ENCODE results near the gene MKS1. TPM values are rescaled to one million over a fixed set of nuclear protein-coding genes. Genes with fewer than 3 reads are reported as not detected.

Gene MKS1
- total RNA-seq, 4 donors from 2014 or later: 11.6 to 24.1 (median 15.2) TPM

DNA sequence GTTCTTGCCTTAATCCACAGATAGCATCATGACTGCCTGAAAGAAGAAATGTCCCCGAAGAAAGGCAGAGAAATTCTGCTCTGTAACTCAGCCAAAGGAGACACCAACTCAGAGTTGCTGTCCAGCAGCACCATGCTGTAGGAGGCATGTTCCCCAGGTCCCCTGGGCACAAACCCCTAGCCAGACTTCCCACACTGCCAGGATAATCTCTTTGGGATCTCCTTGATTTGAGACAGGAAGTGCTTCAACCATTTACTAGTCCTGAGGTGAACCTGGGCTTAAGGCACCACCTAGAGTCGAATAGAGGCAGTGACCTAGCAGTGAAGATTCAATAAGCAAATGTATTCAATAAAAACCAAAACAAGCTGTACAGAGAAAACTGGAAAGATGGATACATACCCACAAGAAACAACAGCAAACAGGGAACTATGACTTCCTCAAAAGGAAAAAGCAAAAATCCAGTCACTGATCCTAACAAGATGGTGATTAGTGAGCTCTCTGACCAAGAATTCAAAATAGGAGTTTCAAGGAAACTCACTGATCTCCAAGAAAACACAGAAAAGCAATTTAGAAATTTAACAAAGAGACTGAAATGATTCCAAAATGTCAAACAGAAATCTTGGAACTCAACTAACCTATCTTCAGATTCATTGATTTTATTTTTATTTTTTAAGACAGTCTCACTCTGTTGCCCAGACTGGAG, 46.5 kb downstream of the MKS1 start:
- intact Hi-C loops (cut with DNase I): no loop called here
- no peaks in the 10 kb centered on the region for H3K4me1 ChIP-seq
- DNase-seq: no peak
- H3K27me3 ChIP-seq: no peaks in the 10 kb centered on the region
- no peaks in the 10 kb centered on the region for H3K36me3 ChIP-seq
- H3K9me3 ChIP-seq: no peaks in the 10 kb centered on the region
- H3K27ac ChIP-seq: no peak overlapping the region
- H3K4me3 ChIP-seq (replicated peaks in 1 of 3): no peak overlapping the region
- TF ChIP-seq CTCF (IDR thresholded peaks at IDR 0.05) (peak in 4 of 6 experiments; percentile 19 to 36 (median 28)), POLR2A (IDR thresholded peaks at IDR 0.05) (no peak)
- 22 to 38% methylated on average over 2 of the region's 2 CpGs for WGBS, 2 donors

DNA sequence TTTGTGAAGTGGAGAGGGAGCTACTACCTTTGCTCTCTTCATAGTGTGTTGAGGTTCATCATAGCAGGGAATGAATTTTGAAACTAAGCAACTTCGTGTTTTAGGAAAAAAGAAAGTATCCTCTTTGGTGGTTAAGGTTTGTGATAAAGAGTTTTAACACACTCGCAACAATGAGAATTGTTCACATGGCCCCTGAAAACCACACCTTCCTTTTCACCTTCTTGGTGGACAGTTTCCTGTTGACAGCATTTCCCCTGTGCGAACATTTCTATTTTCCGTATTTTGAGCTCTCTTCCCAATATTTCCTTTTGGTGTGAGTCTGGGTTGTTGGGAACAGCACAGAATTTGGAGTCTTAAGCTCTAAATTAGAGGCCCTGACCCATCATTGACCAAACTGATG, 48.4 kb downstream of the MKS1 start:
- Histone ChIP-seq H3K4me1 (no peaks in the 10 kb centered on the region), H3K27ac (no peak overlapping the region), H3K4me3 (replicated peaks in 1 of 3) (no peak overlapping the region), H3K9me3 (no peaks in the 10 kb centered on the region), H3K27me3 (no peaks in the 10 kb centered on the region), H3K36me3 (no peaks in the 10 kb centered on the region)
- 60 to 63% methylated on average over 4 of the region's 4 CpGs for WGBS, 2 donors
- intact Hi-C loops (cut with DNase I): no loop called here
- DNase-seq: no peak
- TF ChIP-seq POLR2A (IDR thresholded peaks at IDR 0.05) (no peak), CTCF (IDR thresholded peaks at IDR 0.05) (no peak)

DNA sequence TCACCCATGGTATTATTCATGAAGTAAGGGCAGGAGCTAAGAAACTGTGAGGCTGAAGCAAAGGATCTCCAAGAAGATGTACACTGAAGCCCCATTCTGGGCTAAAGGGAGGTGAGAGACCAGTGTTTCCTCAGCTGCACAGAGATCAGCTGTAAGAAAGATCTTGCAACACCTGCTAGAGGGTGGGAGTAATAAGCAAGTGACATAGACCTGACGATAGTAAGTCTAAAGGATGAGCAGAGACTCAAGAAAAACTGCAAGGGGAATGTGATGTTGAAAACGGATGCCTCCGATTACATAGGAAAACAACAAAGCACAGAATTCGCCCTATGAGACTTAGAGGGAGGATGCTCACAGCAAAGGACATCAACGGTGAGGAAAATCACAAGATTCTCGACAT, 52.4 kb downstream of the MKS1 start, which contains the start of gene OR4D2:
Gene OR4D2 (plus strand): TSS at position 301 of the 400 bp plus-strand sequence. CDS start 2,674 bp downstream, outside the sequence.
- H3K27me3 ChIP-seq: no peaks in the 10 kb centered on the region
- TF ChIP-seq CTCF (IDR thresholded peaks at IDR 0.05): no peak
- TF ChIP-seq POLR2A (IDR thresholded peaks at IDR 0.05): no peak
- H3K36me3 ChIP-seq: no peaks in the 10 kb centered on the region
- no peaks in the 10 kb centered on the region for H3K9me3 ChIP-seq
- H3K27ac ChIP-seq: no peak within 1 kb of the TSS
- WGBS, 2 donors: 60 to 62% methylated on average over 6 of the region's 6 CpGs
- no peak for DNase-seq
- H3K4me3 ChIP-seq (replicated peaks in 1 of 3): no peak within 1 kb of the TSS
- intact Hi-C loops (cut with DNase I): no loop called here
- H3K4me1 ChIP-seq: no peaks in the 10 kb centered on the region

GRCh38 chr17:58165981-58166380, 53.1 kb downstream of the MKS1 start:
- no peak for DNase-seq
- Histone ChIP-seq H3K27ac (no peak overlapping the region), H3K9me3 (no peaks in the 10 kb centered on the region), H3K27me3 (no peaks in the 10 kb centered on the region), H3K36me3 (no peaks in the 10 kb centered on the region), H3K4me1 (no peaks in the 10 kb centered on the region), H3K4me3 (replicated peaks in 1 of 3) (no peak overlapping the region)
- intact Hi-C loops (cut with DNase I): no loop called here
- TF ChIP-seq POLR2A (IDR thresholded peaks at IDR 0.05) (no peak), CTCF (IDR thresholded peaks at IDR 0.05) (no peak)
- WGBS, 2 donors: 9 to 30% methylated on average over 2 of the region's 2 CpGs

- no peaks in the 10 kb centered on the region for H3K9me3 ChIP-seq
- peaks cover 7 to 8% of the 10 kb centered on the region in 2 donors for H3K4me1 ChIP-seq
- H3K4me3 ChIP-seq (replicated peaks in 1 of 3): no peak overlapping the region
- intact Hi-C loops (cut with DNase I): no loop called here
- peaks cover 7% of the 10 kb centered on the region for H3K27me3 ChIP-seq
- no peak for DNase-seq
- no peak overlapping the region for H3K27ac ChIP-seq
- WGBS, 2 donors: 69% methylated on average over 3 of the region's 3 CpGs
- H3K36me3 ChIP-seq: no peaks in the 10 kb centered on the region
- TF ChIP-seq POLR2A (IDR thresholded peaks at IDR 0.05): no peak
- TF ChIP-seq CTCF (IDR thresholded peaks at IDR 0.05): no peak
These were observed 57.5 kb downstream of the MKS1 start for GRCh38 chr17:58161566-58161965.
